ENCODE measurements around the gene PHF10.
A peak's percentile ranks its signal among the peaks of the same experiment; 100 is the strongest.
"Not testable (repeated sequence)": the region's sequence is repeated elsewhere in the genome, so short reads cannot be mapped to it uniquely, and the experiment has no call there.

Gene PHF10

DNA sequence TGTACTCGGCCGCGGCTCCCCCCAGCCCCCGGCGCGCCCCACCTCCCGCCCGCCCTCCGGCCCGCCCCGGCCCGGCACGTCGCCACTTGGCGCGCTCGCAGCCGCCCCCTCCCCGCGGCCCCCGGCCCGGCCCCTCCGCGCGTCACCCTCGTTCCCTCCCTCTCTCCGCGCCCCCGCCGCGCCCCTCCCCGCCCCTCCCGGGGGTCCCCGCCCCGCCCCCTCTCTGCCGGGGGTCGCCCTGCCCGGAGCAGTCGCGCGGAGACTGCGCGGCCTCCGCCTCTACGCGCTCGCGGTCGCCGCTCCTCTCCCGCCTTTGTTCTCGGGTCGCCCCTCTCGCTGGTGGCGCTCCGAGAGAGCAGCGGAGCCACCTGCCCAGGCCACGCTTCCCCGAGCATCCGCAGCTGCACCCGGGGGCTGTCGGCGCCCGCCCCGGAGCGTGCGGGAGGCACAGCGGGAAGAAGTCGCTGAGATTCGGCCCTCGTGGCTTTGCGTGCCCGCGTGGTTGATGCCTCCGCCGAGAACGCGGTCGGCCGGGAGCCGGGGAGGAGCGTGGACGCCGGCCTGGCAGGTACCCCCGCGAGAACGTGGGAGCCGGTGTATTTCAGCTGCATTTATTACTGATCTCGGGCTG, at the start of gene PHF10:
TSS of gene PHF10 (minus strand) at position 7 of the 631 bp plus-strand sequence. CDS start 569 bp downstream, outside the sequence.
- peak; percentile 61 to 81 for DNase-seq

DNA sequence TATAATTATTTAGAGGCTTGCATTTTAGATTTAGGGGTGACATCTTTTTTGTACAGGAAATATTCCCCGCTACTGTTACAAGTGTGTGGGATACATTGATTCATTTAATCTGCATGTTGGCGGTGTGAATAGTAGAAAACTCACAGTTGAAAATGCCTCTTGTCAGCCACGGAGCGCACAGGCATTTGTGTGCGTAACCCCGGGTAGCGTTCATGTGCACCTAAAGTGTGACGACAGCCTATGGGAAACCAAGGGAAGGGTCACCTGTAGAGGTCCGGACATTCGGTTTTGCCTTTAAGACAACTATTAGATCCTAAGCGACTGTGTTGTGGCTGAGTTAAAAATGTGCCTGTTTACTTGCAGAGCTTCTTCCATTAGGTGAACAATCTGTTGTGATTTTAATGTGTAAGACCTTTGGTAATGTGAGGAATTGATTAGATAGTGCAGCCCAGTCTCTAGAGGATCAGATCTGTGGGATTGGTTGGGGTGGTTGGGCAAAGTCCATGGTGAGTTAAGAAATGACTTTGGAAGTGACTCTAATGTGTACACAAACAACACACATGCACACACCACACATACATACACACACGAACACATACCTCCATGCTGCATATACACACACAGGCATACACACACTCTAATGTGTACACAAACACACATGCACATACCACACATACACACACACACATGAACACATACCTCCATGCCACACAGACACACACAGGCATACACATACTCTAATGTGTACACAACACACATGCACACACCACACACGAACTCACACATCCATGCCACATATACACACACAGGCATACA, 42.8 kb upstream of the PHF10 start:
- DNase-seq = no peak

DNA sequence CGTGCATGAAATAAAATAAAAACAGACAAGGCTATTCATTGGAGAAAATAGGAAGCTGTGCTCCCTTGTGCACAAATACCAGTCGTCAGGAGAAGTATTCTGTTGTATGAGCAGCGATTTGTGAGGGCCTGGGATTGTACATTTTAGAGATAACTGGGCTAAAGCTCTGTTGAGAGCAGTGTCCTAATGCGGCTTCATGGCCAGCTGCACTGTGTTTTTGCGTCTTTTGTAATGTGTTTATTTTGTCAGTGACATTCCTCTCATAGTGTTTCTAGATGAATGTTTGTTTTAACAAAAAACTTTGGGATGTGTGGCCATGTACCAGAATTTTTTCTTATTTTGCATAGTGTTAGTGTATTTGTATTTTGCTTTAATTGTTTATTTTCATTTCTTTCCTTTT, 41.9 kb upstream of the PHF10 start:
- DNase-seq = no peak

DNA sequence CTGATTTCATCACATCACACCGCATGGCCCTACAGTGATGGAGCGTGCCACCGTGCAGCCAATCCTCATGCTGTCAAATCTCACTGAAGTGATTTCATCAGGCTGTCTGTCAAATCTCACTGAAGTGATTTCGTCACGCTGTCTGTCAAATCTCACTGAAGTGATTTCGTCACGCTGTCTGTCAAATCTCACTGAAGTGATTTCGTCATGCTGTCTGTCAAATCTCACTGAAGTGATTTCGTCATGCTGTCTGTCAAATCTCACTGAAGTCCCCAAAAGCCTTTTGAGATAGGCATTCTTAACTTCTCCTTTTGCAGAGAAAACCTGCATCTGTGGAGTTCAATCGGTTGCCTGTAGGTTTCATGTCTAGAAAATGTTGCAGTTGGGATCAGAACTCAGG, 41.5 kb upstream of the PHF10 start:
- not testable (repeated sequence) for DNase-seq

DNA sequence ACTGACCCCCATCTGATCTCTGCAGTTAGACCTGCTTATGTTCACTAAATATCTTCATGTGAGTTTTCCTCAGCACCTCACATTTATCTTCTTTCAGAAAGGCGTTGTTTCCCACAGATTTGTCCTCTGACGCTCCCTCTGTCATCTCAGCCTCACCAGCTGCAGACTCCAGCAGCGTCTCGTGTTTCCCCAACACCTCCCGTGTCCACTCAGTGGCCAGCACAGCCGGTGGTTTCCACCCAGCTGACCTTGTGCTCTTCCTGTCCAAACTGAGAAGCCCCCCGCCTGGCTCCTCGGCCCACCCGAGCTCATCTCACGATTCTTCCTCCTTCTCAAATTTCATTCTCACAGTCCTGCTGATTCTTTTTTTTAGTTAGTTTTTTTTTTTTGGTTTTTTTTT, 39.6 kb upstream of the PHF10 start:
- DNase-seq = no peak

DNA sequence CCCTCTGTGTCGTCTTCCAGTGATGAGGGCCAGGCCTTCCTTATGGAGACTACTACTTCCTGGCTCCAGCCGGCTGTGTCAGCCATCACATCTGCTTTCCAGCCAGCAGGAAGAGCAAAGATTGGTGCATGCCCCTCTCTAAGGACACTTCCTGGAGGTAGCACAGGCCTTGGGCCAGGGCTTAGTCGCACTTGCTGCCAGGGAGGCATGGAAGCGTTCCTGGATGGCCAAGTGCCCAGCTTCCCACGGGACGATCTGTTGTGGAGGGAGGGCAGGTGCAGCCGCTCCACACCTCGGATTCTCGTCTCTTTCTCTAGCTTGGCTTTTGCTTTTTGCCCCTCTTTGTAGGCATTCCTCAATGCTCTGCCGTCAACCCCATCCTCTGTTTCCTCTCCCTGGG, 39.0 kb upstream of the PHF10 start:
- no peak for DNase-seq

DNA sequence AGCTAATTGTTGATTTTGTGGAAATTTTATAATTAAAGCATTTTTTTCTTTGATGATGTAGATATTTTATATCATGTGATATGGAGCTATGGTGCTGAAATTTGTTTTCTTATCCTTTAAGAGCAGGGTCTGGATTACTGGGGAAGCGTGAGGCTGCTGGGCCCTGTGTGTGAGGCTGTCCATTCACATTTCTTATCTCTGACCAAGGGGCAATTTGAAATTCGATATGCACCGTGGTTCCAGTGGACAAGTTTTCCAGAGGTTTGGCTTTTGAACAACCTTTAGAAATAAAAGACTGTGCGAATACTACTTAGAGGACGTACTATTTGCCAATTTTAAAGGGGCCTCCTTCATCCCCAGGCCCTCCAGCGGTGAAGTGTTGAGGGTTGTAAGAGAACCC, 30.9 kb upstream of the PHF10 start:
- DNase-seq = no peak

DNA sequence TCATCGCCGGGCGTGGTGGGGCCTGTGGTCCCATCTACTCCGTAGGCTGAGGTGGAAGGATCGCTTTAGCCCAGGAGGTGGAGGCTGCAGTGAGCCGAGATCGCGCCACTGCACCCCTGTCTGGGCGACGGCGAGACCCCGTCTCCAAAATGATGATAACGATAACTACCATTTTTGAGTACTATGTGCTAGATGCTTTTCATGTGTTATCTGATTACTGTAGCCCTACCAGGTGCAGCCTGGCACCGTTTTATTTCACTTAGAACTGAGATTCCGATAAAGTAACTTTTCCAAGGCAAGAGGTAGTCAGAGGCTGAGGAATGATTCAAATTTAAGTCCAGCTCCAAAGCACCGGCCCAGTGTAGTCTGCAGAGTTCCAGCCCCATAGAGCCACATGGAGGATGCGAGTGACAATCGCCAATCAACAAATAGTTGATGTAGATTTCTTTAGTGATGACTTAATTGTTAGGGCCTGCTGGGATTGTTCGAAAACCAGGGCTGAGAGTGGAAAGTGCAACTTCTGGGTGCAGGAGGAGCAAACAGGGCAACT, 27.8 kb upstream of the PHF10 start:
- no peak for DNase-seq

DNA sequence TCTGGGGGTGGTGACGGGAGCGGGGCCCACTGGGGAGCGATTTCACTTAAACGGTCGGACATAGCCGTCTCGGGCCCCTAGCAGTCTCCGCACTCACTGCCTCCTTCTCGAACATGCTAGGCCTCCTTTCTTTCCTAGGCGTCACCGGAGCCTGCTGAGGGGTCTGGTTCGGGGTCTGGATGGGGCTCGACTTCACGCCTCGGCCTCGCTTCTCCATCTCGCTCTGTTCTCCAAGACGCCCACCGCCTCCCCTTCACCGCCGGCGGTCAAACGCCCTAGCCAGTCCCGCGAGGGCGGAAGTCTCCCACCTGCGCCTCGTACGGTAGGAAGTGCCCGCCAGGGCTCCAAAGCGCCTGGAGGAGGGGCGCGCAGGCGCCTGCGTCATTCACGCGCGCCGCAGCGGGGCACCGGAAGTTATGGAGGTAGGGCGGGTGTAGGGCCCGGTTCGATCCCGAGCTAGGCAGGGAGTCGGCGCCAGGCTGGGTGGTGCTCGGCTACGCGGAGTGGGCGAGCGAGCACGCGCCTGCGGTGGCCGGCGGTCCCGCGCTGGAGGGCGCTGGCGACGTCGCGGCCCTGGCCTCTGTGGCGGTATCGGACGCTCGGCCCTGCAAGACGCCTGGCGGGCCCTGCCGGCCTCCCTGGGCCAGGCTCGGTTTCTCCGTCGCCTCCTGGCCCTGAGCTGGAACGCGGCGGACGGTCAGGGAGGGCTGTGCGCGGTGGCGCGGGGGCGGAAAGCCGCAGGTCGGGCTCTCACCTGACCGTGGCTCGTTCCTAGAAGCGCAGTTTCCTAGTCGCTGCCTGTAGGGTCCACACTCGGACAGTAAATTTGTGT, 27.2 kb upstream of the PHF10 start, which contains the start of the genes DYNLT2 and ERMARD:
TSS of gene DYNLT2 (minus strand) at position 331 of the 832 bp plus-strand sequence. CDS start at position 217, 114 bp downstream.
TSS of gene ERMARD (plus strand) at position 381 of the 832 bp plus-strand sequence. CDS start at position 417, 36 bp downstream.
- peak; percentile 92 to 94 for DNase-seq

DNA sequence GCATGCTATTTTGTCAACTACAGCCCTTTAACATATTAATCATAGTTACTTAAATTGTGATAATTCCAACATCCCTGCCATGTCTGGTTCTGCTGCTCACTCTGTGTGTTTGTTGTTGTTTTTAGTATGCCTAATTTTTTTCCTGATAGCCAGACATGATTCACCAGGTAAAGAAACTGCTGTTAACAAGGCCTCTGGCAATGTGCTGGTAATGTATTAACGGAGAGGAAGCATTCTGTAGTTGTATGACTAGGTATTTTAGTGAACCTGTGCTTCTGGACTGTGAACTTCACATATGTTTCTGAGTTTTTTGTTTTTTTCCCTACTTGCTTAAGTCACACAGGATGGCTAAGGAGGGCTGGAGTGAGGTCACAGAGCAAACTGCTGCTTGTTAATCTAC, 22.3 kb upstream of the PHF10 start:
- DNase-seq = no peak

DNA sequence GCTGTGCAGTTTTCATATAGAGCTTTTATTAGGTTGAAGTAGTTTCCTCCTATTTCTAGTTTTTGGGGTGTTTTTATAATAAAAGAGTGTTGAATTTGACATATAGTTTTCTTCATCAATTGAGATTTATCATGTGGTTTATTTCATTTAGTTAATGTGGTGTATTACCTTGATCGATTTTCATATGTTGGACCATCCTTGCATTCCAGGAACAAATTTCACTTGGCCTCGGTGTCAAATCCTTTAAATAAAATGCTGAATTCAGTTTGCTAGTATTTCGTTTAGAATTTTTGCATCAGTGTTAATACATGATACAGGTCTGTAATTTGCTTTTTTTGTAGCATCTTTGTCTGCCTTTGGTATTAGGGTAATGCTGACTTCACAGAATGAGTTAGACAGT, 21.1 kb upstream of the PHF10 start:
- no peak for DNase-seq

DNA sequence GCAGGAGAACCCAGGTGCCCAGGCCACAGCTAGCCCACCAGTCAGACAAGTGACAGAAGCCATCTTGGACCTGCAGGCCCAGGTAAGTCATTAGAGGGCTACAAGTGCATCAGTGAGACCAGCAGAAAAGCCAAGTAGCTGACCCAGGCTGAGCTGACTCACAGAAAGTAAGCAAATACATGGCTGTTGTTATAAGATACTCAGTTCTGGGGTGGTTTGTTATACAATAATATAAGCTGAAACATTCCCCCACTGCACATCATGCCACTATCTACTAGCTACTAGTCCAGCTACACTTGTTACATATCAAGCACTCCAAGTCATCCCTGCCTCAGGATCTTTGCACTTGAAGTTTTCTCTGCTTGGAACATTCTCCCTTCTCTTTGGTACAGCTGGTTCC, 17.0 kb upstream of the PHF10 start:
- no peak for DNase-seq

DNA sequence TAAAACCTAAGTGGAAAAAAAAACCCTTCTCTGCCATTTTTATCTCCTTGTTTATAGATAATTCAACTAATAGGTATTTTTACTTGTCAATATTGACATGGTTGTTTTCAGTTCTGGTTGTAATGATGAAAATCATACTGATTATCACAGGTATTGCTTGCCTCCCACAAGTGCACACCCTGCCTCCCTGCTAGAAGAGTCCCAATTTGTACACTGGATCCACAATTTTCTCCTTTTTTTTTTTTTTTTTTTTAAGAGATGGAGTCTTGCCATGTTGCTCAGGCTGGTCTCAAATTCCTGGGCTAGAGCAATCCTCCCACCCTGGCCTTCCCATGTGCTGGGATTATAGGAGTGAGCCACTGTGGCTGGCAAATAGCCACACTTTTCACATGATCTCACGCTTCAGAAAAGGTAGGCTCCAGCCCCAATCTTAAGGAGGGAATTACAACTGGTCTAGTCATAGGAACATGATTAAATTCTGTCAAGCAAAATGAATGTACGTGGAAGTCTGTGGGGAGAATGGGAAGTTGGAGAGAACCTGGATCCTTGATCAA, 14.8 kb upstream of the PHF10 start:
- DNase-seq = no peak

DNA sequence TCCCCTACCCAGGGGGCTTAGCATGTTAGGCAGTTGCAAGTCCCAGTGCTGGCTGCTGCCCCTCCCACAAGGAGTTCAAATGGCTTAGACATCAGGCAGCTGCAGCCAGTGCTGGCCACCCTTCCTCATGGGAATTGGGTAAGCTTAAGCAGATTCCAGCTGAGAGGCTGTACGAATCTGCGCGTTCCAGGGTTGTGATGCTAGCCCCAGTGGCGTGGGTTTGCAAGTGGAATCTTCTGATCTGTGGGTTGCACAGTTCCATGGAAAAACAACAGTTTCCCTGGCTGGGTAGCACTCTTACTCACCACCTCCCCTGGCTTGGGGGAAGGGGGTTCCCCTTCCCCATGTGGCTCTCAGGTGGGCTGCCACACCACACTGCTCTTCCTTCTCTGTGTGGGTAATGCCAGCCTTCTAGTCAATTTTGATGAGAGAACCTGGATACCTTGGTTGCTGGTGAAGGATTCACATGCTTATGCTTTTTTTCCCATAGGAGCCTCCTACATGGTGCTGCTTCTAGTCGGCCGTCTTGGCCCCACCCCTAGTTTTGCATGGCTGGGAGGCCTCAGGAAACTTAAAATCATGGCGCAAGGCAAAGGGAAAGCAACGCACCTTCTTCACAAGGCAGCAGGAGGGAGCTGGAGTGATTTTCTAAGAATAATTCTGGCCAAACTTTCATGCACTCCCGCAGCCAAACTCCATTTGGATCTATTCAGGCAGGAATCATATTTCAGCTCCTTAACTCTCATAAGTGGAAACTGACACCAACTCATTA, 14.1 kb upstream of the PHF10 start:
- DNase-seq = no peak

DNA sequence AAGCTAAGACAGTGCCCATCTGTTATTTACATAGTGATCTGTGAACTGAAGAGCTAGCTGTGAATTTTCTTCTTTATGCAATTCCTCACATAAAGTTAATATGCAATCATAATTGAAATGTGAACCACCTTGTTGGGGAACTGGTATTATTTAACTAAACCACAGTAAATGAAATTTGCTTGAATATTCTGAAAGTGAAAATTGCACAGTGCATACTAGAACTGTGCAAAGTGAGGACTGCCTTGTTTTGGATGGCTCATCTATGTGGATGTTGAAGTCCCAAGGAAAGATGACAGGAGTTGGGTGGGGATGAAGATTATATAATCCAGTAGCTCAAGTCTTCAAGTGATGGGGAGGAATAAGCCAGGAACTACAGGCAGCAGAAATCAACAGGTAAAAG, 5.7 kb upstream of the PHF10 start:
- DNase-seq = no peak

DNA sequence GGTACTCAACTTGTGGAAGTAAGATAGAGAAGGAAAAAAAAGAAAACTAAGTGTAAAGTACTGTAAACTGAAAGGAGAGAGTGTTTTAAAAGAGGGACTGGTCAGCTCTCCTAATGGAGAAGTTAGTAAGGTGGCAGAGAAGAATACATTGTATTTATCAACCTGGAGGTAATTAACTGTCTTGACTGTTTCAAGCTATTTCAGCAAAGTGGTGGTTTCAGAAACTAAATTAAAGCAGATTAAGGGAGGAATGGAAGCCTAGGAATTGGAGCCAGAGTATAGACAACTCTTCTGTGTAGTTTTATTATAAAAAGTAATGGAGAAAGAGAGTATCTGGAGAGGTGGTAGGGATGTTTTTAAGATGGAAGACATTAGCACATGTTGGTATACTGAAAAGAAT, 2.7 kb upstream of the PHF10 start:
- DNase-seq = no peak

DNA sequence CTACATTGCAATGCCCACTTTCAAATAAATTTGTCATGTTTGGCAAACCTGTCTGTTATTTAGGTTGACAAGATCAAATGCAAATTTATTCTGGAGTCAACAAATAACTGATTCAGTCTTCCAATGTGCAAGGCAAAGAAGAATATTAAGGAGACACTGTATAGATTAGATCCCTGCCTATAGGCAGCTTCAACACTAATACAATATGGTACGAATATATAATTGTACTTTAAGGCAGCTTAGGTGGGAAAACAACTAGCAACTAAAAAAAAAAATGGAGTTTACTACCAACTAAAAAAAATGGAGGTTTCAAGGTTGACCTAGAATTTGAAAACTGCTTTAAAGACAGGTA, 1.7 kb upstream of the PHF10 start:
- no peak for DNase-seq

DNA sequence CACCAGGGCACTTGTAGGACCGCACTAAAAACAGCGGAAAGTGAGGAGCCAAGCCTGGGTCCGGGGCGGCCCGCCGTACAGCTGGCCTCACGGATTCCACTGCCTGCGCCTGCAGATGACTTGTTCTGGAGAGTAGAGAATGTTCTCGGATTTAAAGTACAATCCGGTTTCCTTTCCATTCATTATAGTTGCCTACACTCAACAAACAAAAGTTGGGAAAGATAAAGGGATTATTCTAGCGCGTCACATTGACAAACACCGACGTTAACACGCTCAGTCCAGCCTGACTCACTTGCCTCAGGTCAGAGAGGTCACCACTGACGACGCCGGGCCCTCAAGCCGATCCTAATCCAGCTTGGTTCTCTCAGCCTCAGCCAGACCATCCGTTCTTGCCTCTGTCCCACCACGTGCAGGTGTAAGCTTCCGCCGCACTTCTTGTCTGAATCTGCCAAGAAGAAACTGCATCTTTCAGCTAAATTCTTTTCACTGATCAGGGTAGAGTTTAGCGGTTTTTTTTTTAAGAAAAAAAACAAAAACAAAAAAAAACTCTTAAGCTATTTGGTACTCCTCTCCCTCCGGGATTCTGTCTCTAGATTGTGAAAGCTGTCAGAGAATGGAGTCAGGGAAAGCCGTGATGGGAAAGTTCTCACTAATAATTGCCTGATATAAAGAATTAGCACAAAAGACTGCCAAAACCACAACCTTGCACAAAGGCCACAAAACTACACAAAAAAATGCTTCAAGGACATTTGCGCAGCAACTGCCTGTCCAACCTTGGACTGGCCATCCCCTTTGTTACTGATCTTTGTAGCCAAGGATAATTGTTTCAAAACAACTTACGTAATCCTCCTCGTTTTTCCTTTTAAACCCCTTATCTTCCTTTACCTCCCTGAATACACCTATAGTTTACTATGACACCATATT, 1.1 kb upstream of the PHF10 start:
- DNase-seq = peak; percentile 5 to 16

DNA sequence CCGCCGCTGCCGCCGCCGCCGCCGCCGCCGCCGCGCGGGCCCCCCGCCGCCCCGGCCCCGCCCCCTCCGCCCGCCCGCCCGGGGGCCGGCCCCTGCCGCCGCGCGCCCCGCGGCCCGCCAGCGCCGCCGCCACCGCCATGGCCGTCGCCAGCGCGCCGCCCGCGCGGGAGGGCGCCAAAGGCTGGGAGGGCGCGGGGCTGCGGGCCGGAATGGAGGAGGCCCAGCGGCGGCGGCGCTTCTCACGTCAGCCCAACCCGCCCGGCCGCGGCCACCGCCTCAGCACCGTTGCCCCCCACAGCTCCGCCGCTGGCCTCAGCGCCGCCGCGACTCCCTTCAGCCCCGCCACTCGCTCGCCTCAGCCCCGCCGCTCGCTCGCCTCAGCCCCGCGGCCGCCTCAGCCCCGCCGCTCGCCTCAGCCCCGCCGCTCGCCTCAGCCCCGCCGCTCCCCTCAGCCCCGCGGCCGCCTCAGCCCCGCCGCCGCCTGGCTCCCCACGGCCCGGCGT, 258 bp downstream of the PHF10 start:
- DNase-seq = peak; percentile 14 to 58

DNA sequence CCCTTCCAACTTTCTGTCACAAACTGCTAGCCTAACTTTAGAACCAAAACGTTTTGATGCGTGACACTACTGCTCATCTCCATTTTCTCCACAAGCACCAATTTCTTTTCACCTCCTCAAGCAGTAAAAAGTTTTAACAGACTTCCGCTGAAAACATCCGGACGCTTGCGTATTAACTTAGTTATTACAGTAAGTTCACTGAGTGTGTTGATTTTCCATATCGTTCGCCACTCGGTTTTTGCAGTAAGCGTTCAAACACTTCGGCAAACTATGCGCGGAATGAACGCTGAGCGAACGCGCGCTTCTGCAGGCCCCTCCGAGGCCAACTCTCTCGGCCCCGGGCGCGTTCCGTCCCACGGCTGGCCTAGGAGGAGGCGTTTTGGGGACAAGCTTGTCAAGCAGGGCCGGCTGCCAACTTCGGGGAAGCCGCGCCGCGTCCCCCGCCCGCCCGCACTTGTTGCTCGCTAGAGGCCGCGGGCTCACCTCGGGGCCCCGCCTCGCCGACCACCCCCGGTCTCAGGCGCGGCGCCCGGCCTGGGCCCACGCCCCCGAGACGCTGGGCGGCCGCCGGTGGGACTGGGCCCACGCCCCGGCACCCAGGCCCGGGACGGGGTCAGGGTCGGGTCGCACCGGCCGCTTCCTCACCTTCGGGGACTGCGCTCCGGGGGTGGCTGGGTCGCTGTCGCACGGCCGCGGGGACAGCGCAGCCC, 945 bp downstream of the PHF10 start:
- DNase-seq = peak; percentile 59 to 72

Data from CD4-positive, alpha-beta T cell treated with Interferon alpha-2 for 1 hour (primary cell).